NCI-H2227 treated with DMSO at 0.1 percent for 48 hours (cell line): ENCODE results near the gene LBX1.

Source experiments
- DNase-seq: peaks from one replicate; lab custom pipeline; 2025; lab: John Stamatoyannopoulos, UW

Gene LBX1

DNA sequence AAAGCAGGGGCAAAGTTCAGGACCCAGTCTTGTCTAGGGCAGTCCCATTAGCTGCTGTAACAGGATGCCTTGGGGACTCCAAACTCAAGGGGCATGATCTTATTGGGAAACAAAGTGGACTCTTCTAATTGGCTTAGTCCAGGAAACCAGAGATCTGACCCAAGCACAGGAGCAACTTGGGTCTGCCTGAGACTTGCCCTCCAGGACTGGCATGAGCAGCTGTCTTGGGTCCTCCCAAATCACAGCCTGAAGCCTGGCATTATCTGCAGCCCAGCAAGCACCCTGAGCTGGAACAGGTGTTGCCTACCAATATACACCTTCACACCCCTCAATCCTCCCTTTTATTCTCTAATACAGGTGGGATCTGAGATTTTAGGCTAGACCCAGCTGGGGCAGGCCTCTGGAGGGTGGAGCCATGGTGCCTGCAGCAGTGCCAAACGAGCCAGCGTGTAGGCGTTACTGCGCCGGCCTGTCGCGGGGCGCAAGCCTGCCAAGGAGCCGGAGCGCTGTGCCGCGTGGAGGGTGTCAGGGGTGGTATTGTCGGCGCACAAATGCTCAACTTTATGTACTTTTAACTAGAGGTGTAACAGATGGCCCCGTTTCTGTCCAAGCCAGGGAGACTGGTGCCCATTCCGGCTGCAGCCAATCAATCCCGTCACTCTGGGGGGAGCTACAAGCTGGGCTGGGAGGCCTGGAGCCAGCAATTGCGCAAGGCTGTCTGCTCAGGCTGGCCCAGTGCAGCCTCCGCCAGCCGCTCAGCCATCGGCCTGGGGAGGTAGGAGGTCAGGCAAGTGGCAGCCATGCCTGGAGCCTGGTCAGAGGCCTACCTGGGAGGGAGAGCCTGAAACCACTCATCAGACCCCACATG lies 12.8 kb upstream of the LBX1 start:
- no peak for DNase-seq

- DNase-seq, result no peak
Measured at GRCh38 chr10:101238732-101239105, 9.5 kb upstream of the LBX1 start.

DNA sequence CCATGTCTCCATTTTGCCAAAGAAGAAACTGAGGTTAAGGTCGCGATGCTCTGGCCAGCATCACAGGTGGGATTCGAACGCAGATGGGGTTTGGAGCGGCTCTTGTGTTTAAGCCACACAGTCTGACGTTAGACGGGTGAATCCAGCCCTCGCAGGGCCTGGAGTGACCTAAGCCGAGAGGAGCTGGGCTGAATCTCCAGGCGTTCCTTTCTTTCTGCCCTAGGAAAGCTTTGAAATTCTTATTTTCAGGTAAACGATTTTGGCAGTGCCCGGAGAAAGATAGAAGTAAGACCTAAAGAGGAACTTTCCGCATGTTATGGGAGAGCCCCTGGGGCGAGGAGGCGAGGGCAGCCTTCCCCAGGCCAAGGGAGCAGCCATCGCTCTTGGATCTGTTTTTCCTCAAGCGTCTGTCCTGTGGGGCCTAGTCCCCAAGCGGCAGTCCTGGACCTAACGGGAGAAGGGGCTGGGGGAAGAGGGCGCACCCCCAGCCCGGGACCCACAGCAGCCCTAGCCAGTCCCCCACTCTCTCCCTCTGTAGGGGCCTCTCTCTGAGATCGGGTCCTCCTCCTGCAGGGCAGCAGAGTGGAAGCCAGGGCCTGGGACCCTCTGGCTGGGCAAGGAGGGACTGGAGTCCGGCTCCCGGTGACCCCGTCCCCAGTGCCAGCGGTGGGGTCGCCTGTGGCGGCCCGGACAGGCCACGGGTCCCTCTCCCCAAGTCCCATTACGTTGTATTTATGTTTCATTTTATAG lies 8.9 kb upstream of the LBX1 start:
- DNase-seq, result no peak

- no peak for DNase-seq
Measured at GRCh38 chr10:101237081-101237981, 8.1 kb upstream of the LBX1 start.

DNA sequence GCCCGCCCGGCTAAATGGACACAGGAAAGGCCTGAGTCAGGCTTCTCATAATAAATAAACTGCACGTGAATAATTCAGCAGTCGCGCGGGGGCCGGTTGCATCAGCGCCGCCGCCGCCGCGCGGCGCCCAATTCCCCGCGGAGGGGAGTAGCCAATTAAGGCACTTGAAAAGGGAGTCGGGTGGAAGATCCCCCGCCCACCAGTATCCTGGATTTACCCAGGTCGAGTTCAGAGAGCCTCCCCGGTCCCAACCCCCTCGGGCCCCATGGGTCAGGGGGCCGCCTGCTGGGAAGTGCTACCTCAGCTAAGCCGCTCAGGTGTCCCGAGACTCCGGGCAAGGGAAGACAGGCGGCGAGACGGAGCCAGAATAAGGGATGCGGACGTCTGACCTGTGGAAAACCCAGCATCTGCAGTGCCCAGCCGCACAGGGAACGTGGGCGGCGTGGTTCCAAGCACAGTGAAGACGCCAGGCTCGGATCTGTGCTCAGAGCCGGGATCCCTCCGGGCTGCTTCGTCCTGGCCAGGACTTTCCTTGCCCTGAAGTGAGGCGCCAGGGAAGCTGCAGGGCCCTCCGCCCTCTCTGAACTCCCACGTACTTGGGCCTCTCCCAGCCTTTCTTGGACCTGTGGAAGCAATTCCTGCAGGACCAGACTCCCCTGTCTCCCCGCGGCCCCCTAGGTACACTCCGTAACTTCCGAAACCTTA lies 7.3 kb upstream of the LBX1 start:
- no peak for DNase-seq

- no peak for DNase-seq
Measured at GRCh38 chr10:101235766-101236165, 6.5 kb upstream of the LBX1 start.

GRCh38 chr10:101234333-101234732 lies 5.1 kb upstream of the LBX1 start:
- DNase-seq, result no peak

GRCh38 chr10:101233863-101234262 lies 4.6 kb upstream of the LBX1 start:
- DNase-seq, result no peak

GRCh38 chr10:101233443-101233842 lies 4.2 kb upstream of the LBX1 start:
- DNase-seq, result no peak

GRCh38 chr10:101231912-101232689 lies 2.8 kb upstream of the LBX1 start:
- DNase-seq, result no peak

- no peak for DNase-seq
Measured at GRCh38 chr10:101231092-101231491, 1.8 kb upstream of the LBX1 start.

- DNase-seq, result no peak
Measured at GRCh38 chr10:101230183-101230917, 1.1 kb upstream of the LBX1 start.

GRCh38 chr10:101228966-101229265 lies 347 bp downstream of the LBX1 start:
- peak; percentile 34 for DNase-seq

DNA sequence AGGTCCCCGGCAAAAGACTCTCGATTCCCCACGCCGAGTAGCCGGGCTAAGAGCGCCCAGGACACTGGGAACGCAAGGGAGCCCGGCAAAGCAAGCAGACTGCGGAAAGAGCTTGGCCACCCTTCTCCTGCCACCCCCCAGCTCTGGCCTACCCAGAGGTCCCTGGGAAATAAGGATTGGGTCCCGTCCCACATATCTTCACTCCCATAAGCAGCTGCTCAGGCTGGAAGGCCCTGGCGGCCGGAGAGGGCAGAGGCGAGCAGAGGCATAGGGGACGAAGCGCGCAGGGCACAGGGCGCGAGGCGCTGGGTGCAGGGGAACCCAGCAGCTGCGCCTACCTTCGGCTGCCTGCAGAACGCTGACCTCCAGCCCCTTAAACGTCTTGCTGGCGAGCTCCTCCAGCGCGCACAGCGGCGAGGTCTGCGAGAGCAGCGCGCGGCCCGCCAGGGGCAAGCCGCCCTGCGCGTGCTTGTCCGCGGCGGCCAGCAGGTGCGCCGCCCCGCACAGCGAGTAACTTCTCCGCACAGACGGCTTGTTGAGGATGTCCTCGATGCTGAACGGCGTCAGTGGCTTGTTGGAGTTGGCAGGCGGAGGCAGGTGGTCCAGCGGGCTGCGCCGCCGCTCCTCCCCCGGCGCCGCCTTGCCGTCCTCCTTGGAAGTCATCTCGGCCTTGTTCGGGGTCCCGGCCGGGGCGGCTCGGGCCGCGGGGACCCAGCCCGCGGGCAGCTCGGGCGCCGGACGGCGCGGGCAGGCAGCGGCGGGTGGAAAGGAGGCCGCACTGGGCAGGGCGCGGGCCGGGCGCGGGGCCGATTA lies 904 bp downstream of the LBX1 start:
- no peak for DNase-seq

- no peak for DNase-seq
Measured at GRCh38 chr10:101227429-101228152, 1.7 kb downstream of the LBX1 start.

- DNase-seq, result no peak
Measured at GRCh38 chr10:101226491-101227428, 2.5 kb downstream of the LBX1 start.

- no peak for DNase-seq
Measured at GRCh38 chr10:101225846-101226421, 3.3 kb downstream of the LBX1 start.
